Activated T-cell treated with anti-CD3 and anti-CD28 coated beads for 1 hour (primary cell): ENCODE measurements around the gene TRAPPC1.
A peak's percentile ranks its signal among the peaks of the same experiment; 100 is the strongest.

Source experiments
- DNase-seq: peaks from one replicate; pipeline ENCODE4 v3.0.0-alpha.2; 2020; ENCODE audit warnings: low read depth

TRAPPC1 gene

GRCh38 chr17:7940743-7941142 lies 9.0 kb upstream of the TRAPPC1 start:
- no peak for DNase-seq

- DNase-seq: no peak
Measured at GRCh38 chr17:7940034-7940433, 8.3 kb upstream of the TRAPPC1 start.

- DNase-seq: no peak
Measured at GRCh38 chr17:7935859-7936258, 4.1 kb upstream of the TRAPPC1 start.

GRCh38 chr17:7932949-7933348 lies 1.2 kb upstream of the TRAPPC1 start:
- DNase-seq: no peak

- no peak for DNase-seq
Measured at GRCh38 chr17:7932483-7932891, 741 bp upstream of the TRAPPC1 start.

- no peak for DNase-seq
Measured at GRCh38 chr17:7930841-7931631, 710 bp downstream of the TRAPPC1 start.

GRCh38 chr17:7929158-7930023 lies 2.4 kb downstream of the TRAPPC1 start, which contains the start of gene KCNAB3:
TSS of gene KCNAB3 (minus strand) at chr17:7929856. CDS start at chr17:7929435, 421 bp downstream.
- no peak for DNase-seq

- no peak for DNase-seq
Measured at GRCh38 chr17:7927596-7927995, 4.2 kb downstream of the TRAPPC1 start.

- peak; percentile 76 for DNase-seq
Measured at GRCh38 chr17:7922845-7923628, 8.7 kb downstream of the TRAPPC1 start.

- DNase-seq: no peak
Measured at GRCh38 chr17:7922269-7922844, 9.4 kb downstream of the TRAPPC1 start.

- no peak for DNase-seq
Measured at GRCh38 chr17:7916808-7917207, 14.9 kb downstream of the TRAPPC1 start.

GRCh38 chr17:7916385-7916682 lies 15.4 kb downstream of the TRAPPC1 start:
- no peak for DNase-seq

- peak; percentile 70 for DNase-seq
Measured at GRCh38 chr17:7915611-7916384, 15.9 kb downstream of the TRAPPC1 start, which contains the start of gene RNF227. TSS of gene RNF227 (minus strand) at chr17:7916289. CDS start at chr17:7916195, 94 bp downstream.

GRCh38 chr17:7915179-7915610 lies 16.6 kb downstream of the TRAPPC1 start:
- DNase-seq: no peak

- DNase-seq: no peak
Measured at GRCh38 chr17:7912927-7913524, 18.7 kb downstream of the TRAPPC1 start.

GRCh38 chr17:7911116-7911515 lies 20.6 kb downstream of the TRAPPC1 start:
- DNase-seq: no peak

GRCh38 chr17:7910711-7911110 lies 21.0 kb downstream of the TRAPPC1 start:
- DNase-seq: no peak

- no peak for DNase-seq
Measured at GRCh38 chr17:7910281-7910680, 21.5 kb downstream of the TRAPPC1 start.

GRCh38 chr17:7909089-7909488 lies 22.7 kb downstream of the TRAPPC1 start:
- DNase-seq: no peak
